Stimulated activated CD4-positive, alpha-beta T cell treated with anti-CD3 and anti-CD28 coated beads, Interleukin-1b, Interleukin-23, amount 100 ng/mL, for 24 hours (primary cell): Measurements from ENCODE around the gene CD34.
"Not testable (repeated sequence)": the region's sequence is repeated elsewhere in the genome, so short reads cannot be mapped to it uniquely, and the experiment has no call there.

ENCODE experiments used
- DNase-seq, 4 experiments: peaks; one replicate each; pipeline ENCODE4 v3.0.0-alpha.2; 2020; ENCODE audit warnings: low read depth in 4 of 4, low spot score in 1 of 4

The CD34 gene

GRCh38 chr1:207877914-207878313, 33.0 kb downstream of the CD34 start:
- not testable (repeated sequence) for DNase-seq

GRCh38 chr1:207876131-207876530, 34.8 kb downstream of the CD34 start:
- no peak for DNase-seq

- no peak for DNase-seq
Measured at GRCh38 chr1:207875532-207875931, 35.4 kb downstream of the CD34 start.

- DNase-seq = no peak
Measured at GRCh38 chr1:207873055-207873890, 37.7 kb downstream of the CD34 start.

- DNase-seq = no peak
Measured at GRCh38 chr1:207872621-207873020, 38.3 kb downstream of the CD34 start.

- no peak for DNase-seq
Measured at GRCh38 chr1:207871117-207871649, 39.7 kb downstream of the CD34 start.

GRCh38 chr1:207870306-207871031, 40.5 kb downstream of the CD34 start:
- DNase-seq = no peak

- no peak for DNase-seq
Measured at GRCh38 chr1:207869859-207870258, 41.1 kb downstream of the CD34 start.

GRCh38 chr1:207868774-207869721, 41.9 kb downstream of the CD34 start:
- peak in 3 of 4 experiments; percentile 40 to 53 (median 47) for DNase-seq

- DNase-seq = no peak
Measured at GRCh38 chr1:207868251-207868773, 42.6 kb downstream of the CD34 start.

- no peak for DNase-seq
Measured at GRCh38 chr1:207867136-207868109, 43.5 kb downstream of the CD34 start.

- DNase-seq = no peak
Measured at GRCh38 chr1:207866471-207867135, 44.3 kb downstream of the CD34 start.

- no peak for DNase-seq
Measured at GRCh38 chr1:207863893-207864535, 46.9 kb downstream of the CD34 start.

- no peak for DNase-seq
Measured at GRCh38 chr1:207862241-207862787, 48.6 kb downstream of the CD34 start.

GRCh38 chr1:207861442-207862177, 49.3 kb downstream of the CD34 start:
- DNase-seq = no peak

- DNase-seq = no peak
Measured at GRCh38 chr1:207860531-207860930, 50.4 kb downstream of the CD34 start.

GRCh38 chr1:207858806-207859205, 52.1 kb downstream of the CD34 start:
- no peak for DNase-seq

GRCh38 chr1:207858281-207858680, 52.6 kb downstream of the CD34 start:
- no peak for DNase-seq
